ENCODE measurements around the gene CARS2. TPM values are rescaled to one million over a fixed set of nuclear protein-coding genes. Genes with fewer than 3 reads are reported as not detected.

The CARS2 gene
- total and polyA plus RNA-seq, 4 experiments from 2014 or later, result 36.0 to 102 (median 79.6) TPM

- Mint-ChIP-seq H3K4me1 (peaks cover 8 to 19% (median 10%) of the 10 kb centered on the region in 4 donors), H3K27ac (no peak overlapping the region), H3K36me3 (peaks cover 23 to 48% of the 10 kb centered on the region in 2 donors), H3K4me3 (no peak overlapping the region), H3K9me3 (no peaks in the 10 kb centered on the region), H3K27me3 (no peaks in the 10 kb centered on the region)
- Histone ChIP-seq H3K4me1 (ENCODE audit: insufficient read depth, low read length) (peaks cover 7% of the 10 kb centered on the region), H3K9me3 (ENCODE audit: control insufficient read depth in 1 of 2, low read length in 2 of 2) (no peaks in the 10 kb centered on the region), H3K4me3 (ENCODE audit: low read length in 2 of 2) (no peak overlapping the region), H3K27ac (ENCODE audit: low read depth, low read length) (no peak overlapping the region), H3K36me3 (ENCODE audit: insufficient read depth, low read length) (peaks cover 23% of the 10 kb centered on the region), H3K27me3 (ENCODE audit: insufficient read depth, low read length) (no peaks in the 10 kb centered on the region)
- POLR2A ChIA-PET (ENCODE audit: partially characterized antibody), result interaction anchor here (1.7 kb wide), 1 partner anchor 63 kb away, joined by 5 read pairs; no protein-coding TSS in a partner anchor
- no peak for DNase-seq
- intact Hi-C loops (cut with micrococcal nuclease), result no loop called here
- CTCF ChIA-PET (ENCODE audit: partially characterized antibody), result no interaction called here
Observed at GRCh38 chr13:110652764-110653163, 53.2 kb downstream of the CARS2 start.

GRCh38 chr13:110652231-110652730 is 53.6 kb downstream of the CARS2 start:
- DNase-seq, result no peak
- no peak overlapping the region for H3K4me3 ChIP-seq (ENCODE audit: low read length in 2 of 2)
- peaks cover 2% of the 10 kb centered on the region for H3K4me1 ChIP-seq (ENCODE audit: insufficient read depth, low read length)
- H3K9me3 ChIP-seq (ENCODE audit: control insufficient read depth in 1 of 2, low read length in 2 of 2), result no peaks in the 10 kb centered on the region
- peaks cover 23% of the 10 kb centered on the region for H3K36me3 ChIP-seq (ENCODE audit: insufficient read depth, low read length)
- Mint-ChIP-seq H3K36me3 (peaks cover 23 to 50% of the 10 kb centered on the region in 2 donors), H3K27me3 (no peaks in the 10 kb centered on the region), H3K4me1 (peaks cover 5 to 15% (median 7%) of the 10 kb centered on the region in 4 donors), H3K4me3 (no peak overlapping the region), H3K9me3 (no peaks in the 10 kb centered on the region), H3K27ac (peak overlapping the region in 1 of 7 donors; percentile 47)
- intact Hi-C loops (cut with micrococcal nuclease), result no loop called here
- no peak overlapping the region for H3K27ac ChIP-seq (ENCODE audit: low read depth, low read length)
- no peaks in the 10 kb centered on the region for H3K27me3 ChIP-seq (ENCODE audit: insufficient read depth, low read length)
- ChIA-PET POLR2A (ENCODE audit: partially characterized antibody) (interaction anchor here (1.7 kb wide), 1 partner anchor 63 kb away, joined by 5 read pairs; no protein-coding TSS in a partner anchor), CTCF (ENCODE audit: partially characterized antibody) (no interaction called here)

- peaks cover 23 to 50% of the 10 kb centered on the region in 2 donors for H3K36me3 Mint-ChIP-seq
- no peaks in the 10 kb centered on the region for H3K4me1 ChIP-seq (ENCODE audit: insufficient read depth, low read length)
- no peak for DNase-seq
- peaks cover 23% of the 10 kb centered on the region for H3K36me3 ChIP-seq (ENCODE audit: insufficient read depth, low read length)
- no peaks in the 10 kb centered on the region for H3K9me3 ChIP-seq (ENCODE audit: control insufficient read depth in 1 of 2, low read length in 2 of 2)
- no peak overlapping the region for H3K4me3 Mint-ChIP-seq
- CTCF ChIA-PET (ENCODE audit: partially characterized antibody), result no interaction called here
- H3K27ac Mint-ChIP-seq, result peak overlapping the region in 3 of 7 donors; percentile 17 to 68 (median 47)
- intact Hi-C loops (cut with micrococcal nuclease), result no loop called here
- H3K27me3 ChIP-seq (ENCODE audit: insufficient read depth, low read length), result no peaks in the 10 kb centered on the region
- no peak overlapping the region for H3K27ac ChIP-seq (ENCODE audit: low read depth, low read length)
- H3K4me1 Mint-ChIP-seq, result peaks cover 4 to 13% (median 5%) of the 10 kb centered on the region in 4 donors
- H3K27me3 Mint-ChIP-seq, result no peaks in the 10 kb centered on the region
- POLR2A ChIA-PET (ENCODE audit: partially characterized antibody), result interaction anchor here (1.1 to 1.7 kb wide), 2 partner anchors 22 to 64 kb away, joined by 3 to 5 read pairs; no protein-coding TSS in a partner anchor
- H3K9me3 Mint-ChIP-seq, result no peaks in the 10 kb centered on the region
- H3K4me3 ChIP-seq (ENCODE audit: low read length in 2 of 2), result no peak overlapping the region
Observed at GRCh38 chr13:110651726-110652230, 54.1 kb downstream of the CARS2 start.

GRCh38 chr13:110651271-110651670 is 54.6 kb downstream of the CARS2 start:
- H3K27ac ChIP-seq (ENCODE audit: low read depth, low read length), result no peak overlapping the region
- no peaks in the 10 kb centered on the region for H3K9me3 Mint-ChIP-seq
- intact Hi-C loops (cut with micrococcal nuclease), result no loop called here
- no peaks in the 10 kb centered on the region for H3K4me1 ChIP-seq (ENCODE audit: insufficient read depth, low read length)
- POLR2A ChIA-PET (ENCODE audit: partially characterized antibody), result interaction anchor here (1.1 to 1.7 kb wide), 2 partner anchors 23 to 64 kb away, joined by 3 to 5 read pairs; no protein-coding TSS in a partner anchor
- no peaks in the 10 kb centered on the region for H3K9me3 ChIP-seq (ENCODE audit: control insufficient read depth in 1 of 2, low read length in 2 of 2)
- CTCF ChIA-PET (ENCODE audit: partially characterized antibody), result no interaction called here
- H3K36me3 ChIP-seq (ENCODE audit: insufficient read depth, low read length), result peaks cover 23% of the 10 kb centered on the region
- no peak overlapping the region for H3K4me3 ChIP-seq (ENCODE audit: low read length in 2 of 2)
- peaks cover 23 to 49% of the 10 kb centered on the region in 2 donors for H3K36me3 Mint-ChIP-seq
- H3K27ac Mint-ChIP-seq, result peak overlapping the region in 3 of 7 donors; percentile 17 to 77 (median 68)
- no peaks in the 10 kb centered on the region for H3K27me3 ChIP-seq (ENCODE audit: insufficient read depth, low read length)
- no peak overlapping the region for H3K4me3 Mint-ChIP-seq
- peaks cover 3 to 11% (median 4%) of the 10 kb centered on the region in 4 donors for H3K4me1 Mint-ChIP-seq
- no peaks in the 10 kb centered on the region for H3K27me3 Mint-ChIP-seq
- DNase-seq, result no peak

GRCh38 chr13:110650436-110650835 is 55.5 kb downstream of the CARS2 start:
- ChIA-PET CTCF (ENCODE audit: partially characterized antibody) (no interaction called here), POLR2A (ENCODE audit: partially characterized antibody) (no interaction called here)
- no peak overlapping the region for H3K4me3 ChIP-seq (ENCODE audit: low read length in 2 of 2)
- Mint-ChIP-seq H3K9me3 (no peaks in the 10 kb centered on the region), H3K4me1 (peaks cover 2 to 9% (median 2%) of the 10 kb centered on the region in 4 donors), H3K36me3 (peaks cover 21 to 47% of the 10 kb centered on the region in 2 donors), H3K27me3 (no peaks in the 10 kb centered on the region), H3K27ac (no peak overlapping the region), H3K4me3 (no peak overlapping the region)
- peaks cover 19% of the 10 kb centered on the region for H3K36me3 ChIP-seq (ENCODE audit: insufficient read depth, low read length)
- intact Hi-C loops (cut with micrococcal nuclease), result no loop called here
- H3K27ac ChIP-seq (ENCODE audit: low read depth, low read length), result no peak overlapping the region
- H3K4me1 ChIP-seq (ENCODE audit: insufficient read depth, low read length), result no peaks in the 10 kb centered on the region
- H3K9me3 ChIP-seq (ENCODE audit: control insufficient read depth in 1 of 2, low read length in 2 of 2), result no peaks in the 10 kb centered on the region
- no peaks in the 10 kb centered on the region for H3K27me3 ChIP-seq (ENCODE audit: insufficient read depth, low read length)
- no peak for DNase-seq

- intact Hi-C loops (cut with micrococcal nuclease), result no loop called here
- Mint-ChIP-seq H3K27ac (peak overlapping the region in 1 of 7 donors; percentile 29), H3K9me3 (no peaks in the 10 kb centered on the region)
Observed at GRCh38 chr13:110649551-110649950, 56.4 kb downstream of the CARS2 start.

GRCh38 chr13:110648848-110649421 is 57.0 kb downstream of the CARS2 start:
- H3K4me1 Mint-ChIP-seq, result peaks cover 0 to 14% (median under 1%) of the 10 kb centered on the region in 4 donors
- Histone ChIP-seq H3K27me3 (ENCODE audit: insufficient read depth, low read length) (no peaks in the 10 kb centered on the region), H3K4me3 (ENCODE audit: low read length in 2 of 2) (no peak overlapping the region), H3K4me1 (ENCODE audit: insufficient read depth, low read length) (no peaks in the 10 kb centered on the region), H3K36me3 (ENCODE audit: insufficient read depth, low read length) (peaks cover 18% of the 10 kb centered on the region), H3K9me3 (ENCODE audit: control insufficient read depth in 1 of 2, low read length in 2 of 2) (no peaks in the 10 kb centered on the region), H3K27ac (ENCODE audit: low read depth, low read length) (no peak overlapping the region)
- no peaks in the 10 kb centered on the region for H3K9me3 Mint-ChIP-seq
- peak overlapping the region in 2 of 7 donors; percentile 59 to 78 for H3K27ac Mint-ChIP-seq
- H3K4me3 Mint-ChIP-seq, result no peak overlapping the region
- peaks cover 17 to 49% of the 10 kb centered on the region in 2 donors for H3K36me3 Mint-ChIP-seq
- H3K27me3 Mint-ChIP-seq, result no peaks in the 10 kb centered on the region
- no peak for DNase-seq
- intact Hi-C loops (cut with micrococcal nuclease), result no loop called here
- ChIA-PET POLR2A (ENCODE audit: partially characterized antibody) (no interaction called here), CTCF (ENCODE audit: partially characterized antibody) (no interaction called here)

More at GRCh38 chr13:110649551-110649950, 56.4 kb downstream of the CARS2 start:
- Mint-ChIP-seq H3K27me3 (no peaks in the 10 kb centered on the region), H3K4me3 (peak overlapping the region in 1 of 8 donors; percentile 59), H3K36me3 (peaks cover 17 to 46% of the 10 kb centered on the region in 2 donors), H3K4me1 (peaks cover 0 to 11% (median under 1%) of the 10 kb centered on the region in 4 donors)
- H3K9me3 ChIP-seq (ENCODE audit: control insufficient read depth in 1 of 2, low read length in 2 of 2), result no peaks in the 10 kb centered on the region
- no peak overlapping the region for H3K4me3 ChIP-seq (ENCODE audit: low read length in 2 of 2)
- H3K27ac ChIP-seq (ENCODE audit: low read depth, low read length), result no peak overlapping the region
- DNase-seq, result no peak
- POLR2A ChIA-PET (ENCODE audit: partially characterized antibody), result no interaction called here
- H3K27me3 ChIP-seq (ENCODE audit: insufficient read depth, low read length), result no peaks in the 10 kb centered on the region
- H3K4me1 ChIP-seq (ENCODE audit: insufficient read depth, low read length), result no peaks in the 10 kb centered on the region
- peaks cover 16% of the 10 kb centered on the region for H3K36me3 ChIP-seq (ENCODE audit: insufficient read depth, low read length)
- CTCF ChIA-PET (ENCODE audit: partially characterized antibody), result no interaction called here

Measured in CD4-positive, alpha-beta memory T cell (primary cell).